T-helper 2 cell treated with Interferon-gamma antibody and Interleukin-4, amounts not matched to agents 5 μg/mL and 100 μg/mL, for 36 hours (primary cell): ENCODE results near the gene FPGS.
"Not testable (repeated sequence)": the region's sequence is repeated elsewhere in the genome, so short reads cannot be mapped to it uniquely, and the experiment has no call there.

Source experiments
- DNase-seq: peaks from one replicate; pipeline ENCODE4 v3.0.0; 2021; ENCODE audit warnings: low spot score
- H3K27ac Mint-ChIP-seq: one replicate; pipeline ENCODE4 v1.8.0; 2021; ENCODE audit warnings: mild to moderate bottlenecking, mixed read lengths
- H3K27me3 Mint-ChIP-seq: one replicate; pipeline ENCODE4 v1.8.0; 2021; ENCODE audit warnings: low read depth, mixed read lengths
- H3K36me3 Mint-ChIP-seq: one replicate; pipeline ENCODE4 v1.8.0; 2021; ENCODE audit warnings: low read depth, mixed read lengths
- H3K4me1 Mint-ChIP-seq: one replicate; pipeline ENCODE4 v1.8.0; 2021; ENCODE audit warnings: low read depth, mixed read lengths
- H3K4me3 Mint-ChIP-seq: one replicate; pipeline ENCODE4 v1.8.0; 2022; ENCODE audit warnings: mild to moderate bottlenecking, moderate library complexity, mixed read lengths
- H3K9me3 Mint-ChIP-seq: one replicate; pipeline ENCODE4 v1.8.0; 2021; ENCODE audit warnings: mixed read lengths

FPGS gene

DNA sequence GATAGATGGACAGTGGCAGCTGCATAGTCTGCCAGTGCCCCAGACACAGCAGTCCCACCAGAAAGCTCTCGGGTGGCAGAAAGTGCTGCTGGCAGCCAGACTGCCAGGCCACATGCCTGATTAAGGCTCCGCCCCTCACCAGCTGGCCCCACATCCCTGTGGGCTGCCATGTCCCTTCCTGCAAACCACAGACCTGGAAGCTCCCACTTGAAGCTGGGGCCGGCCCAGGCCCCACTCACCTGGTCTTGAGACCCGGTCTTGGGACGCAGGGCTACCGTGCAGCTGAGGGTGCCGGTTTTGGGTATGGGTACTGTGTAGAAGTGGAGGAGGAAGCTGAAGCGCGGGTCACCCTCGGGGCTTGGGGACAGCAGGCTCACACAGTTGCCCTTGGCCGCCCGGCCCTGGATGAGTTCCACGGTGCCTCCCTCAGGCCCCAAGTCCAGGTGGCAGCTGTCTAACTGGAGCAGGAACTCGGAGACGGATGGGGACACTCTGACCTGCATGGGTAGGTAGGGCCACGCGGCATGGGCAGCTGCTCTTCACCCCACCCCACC is 15.3 kb downstream of the FPGS start:
- H3K27me3 Mint-ChIP-seq = no peaks in the 10 kb centered on the region
- H3K4me3 Mint-ChIP-seq = no peak overlapping the region
- no peak for DNase-seq
- H3K4me1 Mint-ChIP-seq = no peaks in the 10 kb centered on the region
- no peaks in the 10 kb centered on the region for H3K9me3 Mint-ChIP-seq
- H3K27ac Mint-ChIP-seq = no peak overlapping the region
- H3K36me3 Mint-ChIP-seq = peaks cover 22% of the 10 kb centered on the region

DNA sequence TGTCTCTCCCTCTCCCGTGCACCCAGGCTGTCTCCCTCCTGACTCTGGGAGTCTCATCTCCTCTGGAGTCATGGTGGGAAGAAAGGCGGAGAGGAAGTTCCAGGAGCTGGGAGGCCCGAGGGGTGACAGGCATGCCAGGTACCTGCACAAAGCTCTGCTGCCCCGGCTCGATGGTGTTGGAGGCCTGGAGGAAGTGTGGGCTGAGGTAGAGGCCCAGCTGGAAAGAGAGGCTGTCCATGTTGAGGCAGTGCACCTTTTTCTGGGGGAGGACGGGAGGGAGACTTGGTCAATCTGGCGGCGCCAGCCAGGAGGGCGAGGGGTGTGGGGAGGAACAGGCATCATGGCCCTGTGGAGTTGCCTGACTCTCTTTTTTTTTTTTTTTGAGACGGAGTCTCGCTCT is 15.9 kb downstream of the FPGS start:
- Mint-ChIP-seq H3K27me3 (no peaks in the 10 kb centered on the region), H3K4me1 (no peaks in the 10 kb centered on the region), H3K4me3 (no peak overlapping the region), H3K36me3 (peaks cover 18% of the 10 kb centered on the region), H3K9me3 (no peaks in the 10 kb centered on the region), H3K27ac (no peak overlapping the region)
- no peak for DNase-seq

DNA sequence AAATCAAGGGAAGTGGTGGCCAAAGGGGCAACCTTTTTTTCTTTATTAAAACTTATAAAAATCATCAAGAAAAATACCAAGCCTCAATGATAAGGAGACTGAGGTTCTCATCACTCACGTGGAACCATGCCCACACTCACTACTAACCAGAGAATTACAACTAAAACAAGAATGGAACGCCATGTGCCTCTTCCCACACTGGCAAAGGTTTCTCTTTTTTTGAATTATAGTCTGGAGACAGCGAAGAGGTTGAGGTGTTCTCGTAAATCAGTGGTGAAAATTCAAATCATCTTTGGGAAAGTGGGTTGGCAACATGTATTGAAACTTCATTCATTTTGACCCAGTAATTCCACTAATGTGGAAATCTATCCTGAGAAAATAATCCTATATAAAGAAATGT is 19.4 kb downstream of the FPGS start:
- H3K36me3 Mint-ChIP-seq = peaks cover 24% of the 10 kb centered on the region
- no peak overlapping the region for H3K27ac Mint-ChIP-seq
- no peak for DNase-seq
- no peaks in the 10 kb centered on the region for H3K4me1 Mint-ChIP-seq
- no peak overlapping the region for H3K4me3 Mint-ChIP-seq
- no peaks in the 10 kb centered on the region for H3K27me3 Mint-ChIP-seq
- H3K9me3 Mint-ChIP-seq = no peaks in the 10 kb centered on the region

DNA sequence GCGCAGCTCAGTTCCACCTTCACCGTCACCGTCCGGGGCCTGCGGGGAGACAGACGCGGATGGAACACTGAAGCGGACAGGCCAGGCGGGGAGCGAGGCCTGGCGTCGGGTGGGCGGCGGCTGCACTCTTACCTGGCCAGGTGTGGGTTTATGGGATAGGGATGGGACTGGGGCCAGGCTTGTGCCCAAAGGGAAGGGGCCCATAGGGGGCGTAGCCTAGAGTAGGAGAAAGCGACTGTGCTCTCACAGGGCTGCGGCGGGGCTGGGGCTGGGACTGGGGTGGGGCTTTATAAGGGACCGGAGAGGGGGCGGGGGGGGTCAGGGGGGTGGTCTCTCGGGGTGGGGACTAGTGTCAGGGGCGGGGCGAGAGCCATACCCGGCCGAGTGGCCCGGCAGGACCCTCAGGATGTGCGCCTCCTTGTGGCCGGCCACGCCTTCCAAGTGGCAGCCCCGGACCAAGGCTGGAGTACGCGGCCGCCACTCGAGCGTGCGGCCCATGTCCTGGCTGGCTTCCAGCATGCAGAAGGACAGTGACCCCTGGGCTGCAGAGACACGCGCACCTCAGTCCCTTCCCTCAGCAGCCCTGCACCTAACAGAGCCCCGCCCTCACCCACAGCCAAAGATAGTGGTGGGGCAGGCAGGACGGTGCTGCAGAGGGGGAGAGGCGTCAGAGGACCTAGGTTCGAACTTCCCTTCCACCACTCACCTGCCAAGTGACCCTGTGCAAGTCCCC is 22.8 kb downstream of the FPGS start:
- Mint-ChIP-seq H3K4me1 (no peaks in the 10 kb centered on the region), H3K27me3 (no peaks in the 10 kb centered on the region), H3K9me3 (no peaks in the 10 kb centered on the region), H3K36me3 (peaks cover 17% of the 10 kb centered on the region), H3K4me3 (no peak overlapping the region), H3K27ac (no peak overlapping the region)
- no peak for DNase-seq

DNA sequence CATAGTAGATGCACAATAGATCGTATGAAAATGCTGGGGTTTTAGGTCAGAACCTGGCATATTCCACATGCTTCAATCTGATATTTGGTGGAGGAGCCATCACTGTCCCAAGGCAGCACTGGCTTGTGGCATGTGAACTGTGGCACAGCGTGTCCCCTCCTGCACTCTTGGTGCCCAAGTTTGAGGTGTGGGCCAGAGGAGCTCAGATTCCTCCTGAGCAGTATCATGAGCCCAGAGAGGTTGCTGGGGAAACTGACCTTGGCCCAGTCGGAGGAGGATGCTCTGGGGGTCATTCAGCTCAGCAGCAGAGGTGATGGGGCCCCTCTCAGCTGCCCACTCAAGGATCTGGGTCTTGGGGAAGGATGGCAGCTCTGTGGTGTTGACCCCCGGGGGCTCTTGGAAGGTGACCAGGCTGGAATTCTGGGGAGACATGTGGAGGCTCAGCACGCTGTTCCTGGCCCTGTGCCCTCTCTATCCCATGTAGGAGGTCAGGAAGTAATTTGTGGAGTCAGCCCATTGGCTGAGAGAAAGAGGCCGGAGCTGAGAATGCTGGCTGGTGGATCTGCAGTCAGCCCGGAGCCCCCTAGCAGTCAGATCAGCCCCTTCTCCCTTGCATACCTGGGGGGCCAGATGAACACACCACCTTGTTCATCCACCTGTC is 23.7 kb downstream of the FPGS start:
- H3K36me3 Mint-ChIP-seq = peaks cover 17% of the 10 kb centered on the region
- no peaks in the 10 kb centered on the region for H3K27me3 Mint-ChIP-seq

DNA sequence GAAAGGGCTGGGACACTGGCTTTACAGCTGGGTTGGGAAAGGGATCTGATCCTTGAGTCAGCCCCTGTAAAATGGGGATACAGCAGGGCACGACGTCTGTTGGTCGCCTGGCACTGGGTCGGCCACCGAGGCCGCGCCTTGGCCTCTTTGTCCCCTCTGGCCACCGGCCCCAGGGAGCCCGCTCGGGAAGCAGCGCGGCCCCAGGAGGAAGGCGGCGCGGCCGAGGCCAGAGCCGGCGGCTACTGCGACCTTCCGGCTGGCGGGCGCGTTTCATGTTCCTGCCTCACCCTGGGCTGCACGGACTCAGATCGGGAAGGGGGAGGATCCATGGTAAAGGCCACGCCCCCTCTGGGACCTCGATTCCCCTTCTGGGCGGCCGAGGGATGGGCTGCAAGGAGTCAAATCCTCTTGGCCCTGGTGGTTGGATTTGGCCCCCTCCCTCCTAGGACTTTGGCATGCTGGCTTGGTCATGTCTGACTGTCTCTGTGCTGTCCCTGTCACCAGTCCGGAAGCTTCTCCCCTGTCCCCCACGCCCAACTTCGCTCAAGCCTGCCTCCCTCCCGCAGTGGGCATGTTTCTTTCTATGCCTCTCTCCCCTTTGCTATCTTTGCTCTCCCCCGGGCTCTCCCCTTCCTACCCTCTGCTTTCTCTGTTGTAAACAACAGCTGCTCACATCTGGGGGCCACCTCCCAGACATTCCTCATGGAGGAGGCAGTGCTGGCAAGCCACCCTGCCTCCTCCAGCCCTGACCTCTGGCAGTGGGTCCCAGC is 25.8 kb downstream of the FPGS start:
- peaks cover 2% of the 10 kb centered on the region for H3K4me1 Mint-ChIP-seq
- DNase-seq = no peak
- H3K36me3 Mint-ChIP-seq = peaks cover 17% of the 10 kb centered on the region
- H3K9me3 Mint-ChIP-seq = no peaks in the 10 kb centered on the region
- no peaks in the 10 kb centered on the region for H3K27me3 Mint-ChIP-seq
- H3K4me3 Mint-ChIP-seq = no peak overlapping the region
- no peak overlapping the region for H3K27ac Mint-ChIP-seq

More for the DNA sequence above, 23.7 kb downstream of the FPGS start:
- Mint-ChIP-seq H3K4me1 (no peaks in the 10 kb centered on the region), H3K27ac (no peak overlapping the region), H3K9me3 (no peaks in the 10 kb centered on the region), H3K4me3 (no peak overlapping the region)
- no peak for DNase-seq

DNA sequence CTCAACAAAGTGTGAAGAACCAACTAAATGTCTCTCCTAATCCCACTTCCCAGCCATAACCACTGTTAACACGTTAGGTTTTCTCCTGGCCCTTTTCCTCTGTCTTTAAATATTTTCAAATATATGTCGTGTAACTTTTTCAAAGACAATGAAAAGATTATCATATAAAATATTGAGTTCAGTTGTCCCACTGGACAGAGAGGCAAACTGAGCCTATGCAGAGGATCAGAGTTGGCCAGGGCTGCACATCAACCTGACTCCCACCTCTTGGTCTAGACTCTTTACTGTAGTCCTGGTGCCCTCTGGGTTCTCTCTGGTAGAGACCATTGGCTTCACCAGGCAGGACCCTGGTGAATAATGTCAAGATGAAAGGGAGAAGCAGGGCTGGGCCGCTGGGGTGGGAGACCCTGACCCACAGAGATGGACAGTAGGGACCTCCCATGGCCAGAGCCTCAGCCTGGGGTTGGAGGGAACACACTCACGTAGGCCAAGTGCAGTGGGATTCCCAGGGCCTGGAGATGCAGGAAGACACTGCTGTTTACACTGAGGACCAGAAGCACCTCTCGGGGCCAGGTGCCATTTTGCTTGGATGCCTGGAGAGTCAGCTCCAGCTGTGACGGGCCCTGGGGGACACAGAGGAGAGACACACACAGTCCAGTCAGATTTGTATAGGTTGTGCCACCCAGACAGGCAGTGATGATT is 26.7 kb downstream of the FPGS start:
- H3K9me3 Mint-ChIP-seq = no peaks in the 10 kb centered on the region
- H3K4me3 Mint-ChIP-seq = no peak overlapping the region
- no peak overlapping the region for H3K27ac Mint-ChIP-seq
- peaks cover 14% of the 10 kb centered on the region for H3K36me3 Mint-ChIP-seq
- no peaks in the 10 kb centered on the region for H3K27me3 Mint-ChIP-seq
- DNase-seq = no peak
- peaks cover 2% of the 10 kb centered on the region for H3K4me1 Mint-ChIP-seq

DNA sequence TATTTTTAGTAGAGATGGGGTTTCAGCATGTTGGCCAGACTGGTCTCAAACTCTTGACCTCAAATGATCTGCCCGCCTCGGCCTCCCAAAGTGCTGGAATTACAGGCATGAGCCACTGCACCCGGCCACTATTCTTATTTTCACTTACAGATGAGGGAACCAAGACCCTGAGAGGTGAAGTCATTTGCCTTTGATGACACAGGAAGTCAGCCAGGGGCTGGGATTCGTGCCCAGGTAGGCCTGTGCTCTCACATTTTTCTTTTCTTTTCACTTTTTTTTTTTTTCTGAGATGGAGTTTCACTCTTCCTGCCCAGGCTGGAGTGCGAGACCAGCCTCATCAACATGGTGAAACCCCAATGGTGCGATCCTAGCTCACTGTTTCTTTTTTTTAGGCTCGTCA is 29.6 kb downstream of the FPGS start:
- H3K27me3 Mint-ChIP-seq = no peaks in the 10 kb centered on the region
- no peak overlapping the region for H3K27ac Mint-ChIP-seq
- H3K4me3 Mint-ChIP-seq = no peak overlapping the region
- peaks cover 2% of the 10 kb centered on the region for H3K4me1 Mint-ChIP-seq
- H3K36me3 Mint-ChIP-seq = peaks cover 7% of the 10 kb centered on the region
- no peaks in the 10 kb centered on the region for H3K9me3 Mint-ChIP-seq
- DNase-seq = no peak

DNA sequence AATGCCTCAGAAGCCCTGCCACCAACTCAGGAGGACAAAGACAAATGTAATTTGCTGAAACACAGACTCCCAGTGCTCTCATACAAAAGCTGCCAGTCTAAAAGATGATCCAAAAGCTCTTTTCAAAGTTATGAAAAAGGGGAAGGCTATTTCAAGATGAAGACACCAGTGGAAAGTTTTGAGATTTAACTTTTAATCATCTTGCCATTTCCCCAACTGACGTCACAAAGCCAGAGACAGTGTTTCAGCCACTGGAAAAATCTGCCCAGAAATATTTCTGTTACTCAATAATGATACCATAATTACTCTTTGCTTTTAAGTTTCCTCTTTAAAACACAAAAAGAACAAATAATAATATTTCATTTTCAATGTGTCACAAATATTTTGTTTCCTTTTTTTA is 30.9 kb downstream of the FPGS start:
- Mint-ChIP-seq H3K27me3 (no peaks in the 10 kb centered on the region), H3K4me1 (peaks cover 2% of the 10 kb centered on the region), H3K36me3 (peaks cover 5% of the 10 kb centered on the region), H3K27ac (no peak overlapping the region), H3K9me3 (no peaks in the 10 kb centered on the region), H3K4me3 (no peak overlapping the region)
- DNase-seq = no peak

DNA sequence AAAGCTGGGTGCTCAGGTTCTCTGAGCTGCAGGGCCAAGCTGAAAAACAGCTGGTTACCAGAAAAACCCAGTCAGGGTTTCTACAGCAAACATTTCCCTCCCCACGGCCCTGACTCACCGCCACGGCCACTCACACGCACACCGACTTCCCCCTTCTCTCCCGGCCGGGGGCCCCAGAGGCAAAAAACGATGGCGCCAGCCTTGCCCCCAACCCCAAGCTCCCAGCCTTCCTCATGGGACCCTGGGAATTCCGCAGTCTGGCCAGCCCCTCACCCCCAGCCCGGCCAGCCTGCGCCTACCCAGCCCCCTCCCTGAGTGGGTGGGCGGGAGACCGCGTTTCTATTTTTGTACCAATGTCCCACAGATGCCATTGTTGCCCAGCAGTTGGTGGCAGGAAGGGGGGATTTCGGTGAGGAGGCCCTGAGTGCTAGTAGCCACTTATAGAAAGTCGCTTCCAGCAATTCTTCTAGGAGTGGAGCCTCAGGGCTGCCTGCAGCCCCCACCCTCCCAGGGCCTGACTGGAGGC is 33.4 kb downstream of the FPGS start:
- Mint-ChIP-seq H3K9me3 (no peaks in the 10 kb centered on the region), H3K4me3 (no peak overlapping the region), H3K36me3 (no peaks in the 10 kb centered on the region), H3K27me3 (no peaks in the 10 kb centered on the region), H3K4me1 (peaks cover 2% of the 10 kb centered on the region), H3K27ac (no peak overlapping the region)
- DNase-seq = no peak

DNA sequence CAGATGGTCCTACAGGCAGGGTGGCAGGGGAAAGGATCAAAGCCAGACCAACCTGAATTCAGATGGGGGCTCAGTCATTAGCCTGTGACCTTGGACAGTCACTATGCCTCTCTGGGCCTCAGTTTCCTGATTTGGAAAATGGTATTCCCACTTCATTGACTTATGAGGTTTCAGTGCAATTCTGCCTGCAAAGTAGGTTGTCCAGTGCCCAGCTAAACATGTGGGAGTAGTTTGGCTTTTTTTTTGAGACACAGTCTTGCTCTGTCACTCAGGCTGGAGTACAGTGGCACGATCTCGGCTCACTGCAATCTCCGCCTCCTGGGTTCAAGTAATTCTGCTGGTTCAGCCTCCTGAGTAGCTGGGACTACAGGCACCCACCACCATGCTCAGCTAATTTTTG is 33.9 kb downstream of the FPGS start:
- H3K27ac Mint-ChIP-seq, H3K9me3 Mint-ChIP-seq, H3K4me1 Mint-ChIP-seq, H3K4me3 Mint-ChIP-seq, H3K27me3 Mint-ChIP-seq, DNase-seq, H3K36me3 Mint-ChIP-seq: not testable (repeated sequence)

DNA sequence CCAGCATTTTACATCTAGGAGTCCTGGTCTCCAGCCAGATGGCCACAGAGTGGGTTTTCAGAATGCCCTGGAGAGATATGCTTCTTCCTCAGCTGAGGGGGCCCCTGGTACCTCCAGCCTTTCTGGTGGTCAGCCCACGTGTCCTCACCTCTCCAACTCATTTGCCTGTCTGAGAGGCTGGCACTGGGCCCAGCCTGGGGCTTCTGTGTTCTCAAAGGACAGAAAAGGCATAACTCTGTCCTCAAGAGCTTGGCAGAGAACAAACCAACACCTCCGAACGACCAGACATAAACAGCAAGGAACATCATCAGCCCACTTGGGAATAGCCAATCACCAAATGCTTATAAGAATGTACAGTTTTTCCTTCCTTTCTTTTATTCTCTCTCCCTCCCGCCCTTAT is 34.7 kb downstream of the FPGS start:
- Mint-ChIP-seq H3K36me3 (no peaks in the 10 kb centered on the region), H3K4me1 (peaks cover 1% of the 10 kb centered on the region), H3K27ac (no peak overlapping the region)

DNA sequence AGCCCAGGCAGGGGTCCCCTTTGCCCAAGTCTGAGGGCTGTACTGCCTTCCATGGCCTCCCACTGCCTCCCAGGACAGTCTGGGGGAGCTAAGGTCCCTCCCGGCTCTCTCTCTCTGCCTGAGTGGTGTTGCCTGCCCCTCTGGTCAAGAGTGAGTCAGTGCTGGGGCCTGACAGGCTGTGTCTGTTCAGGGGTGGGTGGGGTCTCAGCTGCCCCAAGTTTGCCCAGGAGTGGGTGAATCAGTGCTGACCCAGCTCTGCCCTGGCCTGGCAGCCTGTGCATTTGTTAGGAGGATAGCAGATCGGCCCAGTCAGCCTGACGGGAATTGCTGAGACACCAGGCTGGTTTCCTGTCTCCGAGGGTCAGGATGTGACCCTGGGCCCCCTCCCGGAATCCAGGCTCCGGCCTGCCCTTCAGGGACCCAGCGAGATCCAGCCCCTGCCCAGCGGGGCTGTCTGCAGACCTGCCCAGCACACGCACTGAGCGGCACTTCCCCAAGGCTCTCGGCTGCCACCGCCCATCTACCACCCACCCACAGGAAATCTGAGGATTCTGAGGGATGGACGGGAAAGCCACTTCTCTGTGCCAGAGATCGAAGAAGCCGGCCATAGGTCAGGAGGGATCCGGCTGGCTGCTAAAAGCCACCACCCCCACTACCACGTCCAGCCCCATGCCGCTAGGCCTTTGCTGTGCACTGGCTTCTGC is 35.8 kb downstream of the FPGS start:
- no peak overlapping the region for H3K4me3 Mint-ChIP-seq
- H3K36me3 Mint-ChIP-seq = no peaks in the 10 kb centered on the region
- H3K9me3 Mint-ChIP-seq = no peaks in the 10 kb centered on the region
- no peaks in the 10 kb centered on the region for H3K27me3 Mint-ChIP-seq
- no peak overlapping the region for H3K27ac Mint-ChIP-seq
- no peak for DNase-seq
- H3K4me1 Mint-ChIP-seq = no peaks in the 10 kb centered on the region

More for the DNA sequence above, 34.7 kb downstream of the FPGS start:
- Mint-ChIP-seq H3K4me3 (no peak overlapping the region), H3K27me3 (no peaks in the 10 kb centered on the region), H3K9me3 (no peaks in the 10 kb centered on the region)
- DNase-seq = no peak
